VCaP (cell line): Measurements from ENCODE around the gene PCED1B.

ENCODE experiments used
- H3K27ac ChIP-seq: fragments of 450-650 bp; 2 replicates; pipeline ENCODE4 v1.5.1; 2017
- TF ChIP-seq, protein P1 (sequence below): fragments of 450-650 bp; conservative IDR thresholded peaks from 2 replicates; pipeline ENCODE4 v1.5.1; 2017; ENCODE audit warnings: mild to moderate bottlenecking, moderate library complexity

PCED1B gene

GRCh38 chr12:47078086-47078395 is 1.4 kb upstream of the PCED1B start:
- no peak overlapping the region for H3K27ac ChIP-seq
- TF ChIP-seq, protein P1, sequence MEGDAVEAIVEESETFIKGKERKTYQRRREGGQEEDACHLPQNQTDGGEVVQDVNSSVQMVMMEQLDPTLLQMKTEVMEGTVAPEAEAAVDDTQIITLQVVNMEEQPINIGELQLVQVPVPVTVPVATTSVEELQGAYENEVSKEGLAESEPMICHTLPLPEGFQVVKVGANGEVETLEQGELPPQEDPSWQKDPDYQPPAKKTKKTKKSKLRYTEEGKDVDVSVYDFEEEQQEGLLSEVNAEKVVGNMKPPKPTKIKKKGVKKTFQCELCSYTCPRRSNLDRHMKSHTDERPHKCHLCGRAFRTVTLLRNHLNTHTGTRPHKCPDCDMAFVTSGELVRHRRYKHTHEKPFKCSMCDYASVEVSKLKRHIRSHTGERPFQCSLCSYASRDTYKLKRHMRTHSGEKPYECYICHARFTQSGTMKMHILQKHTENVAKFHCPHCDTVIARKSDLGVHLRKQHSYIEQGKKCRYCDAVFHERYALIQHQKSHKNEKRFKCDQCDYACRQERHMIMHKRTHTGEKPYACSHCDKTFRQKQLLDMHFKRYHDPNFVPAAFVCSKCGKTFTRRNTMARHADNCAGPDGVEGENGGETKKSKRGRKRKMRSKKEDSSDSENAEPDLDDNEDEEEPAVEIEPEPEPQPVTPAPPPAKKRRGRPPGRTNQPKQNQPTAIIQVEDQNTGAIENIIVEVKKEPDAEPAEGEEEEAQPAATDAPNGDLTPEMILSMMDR = no peak

- peak overlapping the region; percentile 73 for H3K27ac ChIP-seq
- TF ChIP-seq, protein P1 = no peak
Observed at GRCh38 chr12:47078733-47079467, 521 bp upstream of the PCED1B start.

DNA sequence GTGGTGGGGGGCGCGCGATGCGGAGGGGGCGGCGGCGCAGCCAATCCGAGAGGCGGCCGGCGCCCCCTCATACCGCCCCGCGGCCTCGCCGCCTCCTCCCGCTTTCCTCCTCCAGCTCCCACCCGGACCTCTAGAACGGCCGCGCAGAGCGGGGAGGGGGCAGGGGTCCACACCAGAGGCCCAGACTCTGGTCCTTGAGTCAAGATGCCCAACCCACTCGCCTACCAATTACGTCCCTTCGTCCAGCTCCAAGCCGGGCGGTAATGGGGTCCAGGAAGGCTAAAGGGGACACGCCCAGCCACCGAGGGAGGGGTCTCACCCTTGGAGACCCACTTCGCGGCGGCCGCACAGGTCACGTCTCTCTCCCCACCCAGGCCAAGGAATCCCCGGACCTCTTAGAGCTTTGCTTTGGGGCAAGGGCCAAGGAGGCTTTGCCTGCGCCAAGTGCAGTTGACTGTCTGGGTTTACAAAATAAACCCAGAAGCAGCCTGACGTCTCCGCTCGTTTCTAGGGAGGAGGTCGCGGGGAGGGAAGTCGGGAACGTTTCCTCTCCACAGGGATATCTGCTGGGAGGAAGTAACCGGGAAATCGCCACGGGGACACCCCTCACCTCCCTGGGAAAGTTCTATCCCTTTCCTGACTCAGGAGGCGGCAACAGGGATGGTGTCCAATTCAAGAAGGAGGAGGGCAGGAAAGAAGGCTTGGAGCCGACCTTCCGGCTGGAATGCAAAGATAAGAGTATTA is 732 bp downstream of the PCED1B start:
- peak overlapping the region; percentile 73 for H3K27ac ChIP-seq
- TF ChIP-seq, protein P1 = no peak

DNA sequence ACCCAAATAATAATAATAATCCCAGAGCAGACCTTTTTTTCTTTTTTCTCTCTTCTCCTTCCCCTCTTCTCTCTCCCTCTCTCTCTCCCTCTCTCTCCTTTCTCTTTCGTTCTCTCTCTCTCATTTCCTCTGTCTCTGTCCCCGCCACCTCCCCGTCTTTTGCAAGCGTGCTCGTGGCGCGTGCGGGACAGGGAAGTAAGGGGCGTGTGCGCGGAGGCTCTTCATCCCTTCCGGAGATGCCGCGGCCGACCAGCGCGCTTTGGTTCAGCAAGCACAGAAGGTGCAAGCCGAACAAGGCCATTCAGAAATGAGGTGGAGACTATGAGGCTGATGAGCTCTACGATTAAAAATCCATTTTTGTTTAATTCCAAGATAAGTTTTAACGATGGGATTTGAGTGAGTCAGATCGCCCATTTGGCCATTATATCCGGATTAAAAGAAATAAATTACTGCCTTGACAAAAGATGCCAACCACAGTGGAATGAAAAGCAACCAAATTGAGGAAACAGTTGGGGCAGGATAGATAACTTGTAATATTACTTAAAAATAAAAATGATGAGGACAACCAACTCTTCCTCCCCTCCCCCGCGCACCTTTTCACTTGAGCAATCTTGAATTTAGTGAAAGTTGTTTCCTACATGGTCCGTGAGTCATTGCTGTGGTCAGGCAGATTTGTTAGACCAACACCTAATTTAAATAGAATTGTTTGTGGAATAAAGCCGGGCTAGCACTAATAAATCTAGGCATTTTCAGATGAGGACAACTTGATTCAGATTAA is 1.5 kb downstream of the PCED1B start:
- TF ChIP-seq, protein P1 = no peak
- peak overlapping the region; percentile 73 for H3K27ac ChIP-seq

DNA sequence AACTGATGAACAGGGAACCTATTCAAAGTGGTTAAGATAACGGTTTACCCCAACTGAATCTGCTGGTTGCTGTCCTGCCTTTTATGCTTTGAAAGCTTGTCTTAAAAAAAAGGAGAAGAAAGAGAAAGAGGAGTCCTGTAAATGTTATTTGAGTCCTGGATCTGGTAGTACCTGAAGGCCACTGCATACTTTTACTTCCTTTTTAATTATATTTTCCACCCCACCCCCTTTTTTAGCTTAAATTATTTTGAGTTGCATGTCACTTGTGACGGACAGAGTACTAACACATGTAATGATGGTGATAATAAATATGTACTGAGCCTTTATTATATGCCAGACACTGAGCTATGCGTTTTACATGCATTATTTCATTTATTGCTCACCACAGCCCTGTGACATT is 2.9 kb downstream of the PCED1B start:
- TF ChIP-seq, protein P1 = no peak
- H3K27ac ChIP-seq = no peak overlapping the region

DNA sequence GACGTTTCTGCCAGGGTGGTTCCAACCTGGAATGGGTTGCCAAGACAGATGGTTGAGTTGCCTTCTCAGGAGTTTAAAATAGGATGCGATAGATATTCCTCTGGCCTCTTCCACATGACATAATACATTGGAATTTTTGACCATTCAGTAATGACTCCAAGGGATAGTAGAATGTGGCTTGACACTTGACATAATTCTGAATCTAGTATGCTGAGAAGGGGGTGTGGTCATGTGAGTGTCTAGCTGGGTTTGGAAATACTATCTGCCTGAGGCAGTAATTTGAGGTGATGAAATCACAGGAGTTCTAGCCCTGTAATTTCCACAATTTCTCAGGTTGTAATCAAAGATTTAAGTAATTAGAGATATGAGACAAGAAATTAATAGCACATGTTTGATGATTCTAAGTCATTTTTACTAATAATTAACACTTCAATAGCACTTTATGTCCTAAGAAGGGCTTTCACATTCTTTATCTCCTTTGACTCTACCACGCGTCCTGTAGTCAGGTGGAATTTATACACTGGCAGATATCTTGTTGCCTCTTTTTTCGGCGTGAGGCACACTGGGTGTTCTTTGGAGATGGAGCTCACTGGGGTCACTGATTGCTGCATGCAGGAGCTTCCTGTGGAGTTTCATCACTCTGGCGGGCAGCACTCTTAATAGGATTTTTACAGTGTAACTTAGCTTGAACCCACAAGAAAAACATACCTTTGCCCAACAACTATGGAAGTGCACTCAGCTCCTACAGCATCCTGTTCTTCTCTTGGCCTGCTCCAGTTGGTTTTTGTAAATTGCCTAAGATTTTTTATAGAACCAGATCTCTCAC is 3.6 kb downstream of the PCED1B start:
- no peak overlapping the region for H3K27ac ChIP-seq
- TF ChIP-seq, protein P1 = no peak
